ENCODE data around the gene PRPF8. TPM values are rescaled to one million over a fixed set of nuclear protein-coding genes. Genes with fewer than 3 reads are reported as not detected.

The PRPF8 gene
- total and polyA plus RNA-seq, 2 of the 13 experiments (the other 11 are each of a cell fraction or from before 2014, with no cell fraction given): 112 to 179 TPM

DNA sequence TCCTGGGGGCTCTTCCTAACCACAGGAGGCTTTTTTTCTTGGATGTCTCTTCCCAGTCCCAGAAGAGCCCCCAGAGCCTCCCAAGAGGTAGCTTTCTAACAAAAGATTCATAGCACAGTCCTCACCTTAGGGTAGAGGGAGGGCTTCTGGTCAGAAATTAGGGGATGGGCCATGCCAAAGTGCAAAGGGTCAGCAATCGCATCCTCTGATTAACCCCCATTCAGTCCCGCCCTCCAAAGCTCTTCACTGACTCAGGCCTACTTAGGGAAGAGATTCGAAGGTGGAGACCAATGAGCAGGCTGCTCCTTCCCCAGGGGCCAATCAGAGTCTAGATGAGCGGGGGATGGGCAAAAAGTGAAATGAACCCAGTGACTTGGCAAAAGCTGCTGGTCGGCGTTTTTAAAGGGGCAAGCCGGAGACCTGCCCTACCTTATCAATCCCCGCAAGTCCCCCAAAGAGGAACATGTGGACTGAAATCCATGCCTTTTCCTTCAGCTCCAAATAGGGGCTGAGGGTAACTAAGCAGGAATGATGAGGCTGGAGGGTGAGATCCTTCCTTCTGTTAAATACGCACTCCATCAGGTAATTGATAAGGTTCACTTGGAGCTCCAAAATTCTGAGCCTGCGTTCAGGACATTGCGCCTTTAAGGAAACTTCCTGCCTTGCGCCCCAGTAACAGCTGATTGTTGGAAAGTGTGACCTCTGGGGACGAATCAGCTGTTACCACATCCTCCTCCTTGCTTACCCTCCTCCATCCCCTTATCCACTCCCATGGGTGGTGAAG is 32.4 kb upstream of the PRPF8 start (continued):
- TF ChIP-seq ZC3H4 (CRISPR knock-in tag; IDR thresholded peaks at IDR 0.05; ENCODE audit: borderline replicate concordance) (no peak), ARNT2 (CRISPR knock-in tag; IDR thresholded peaks at IDR 0.05; ENCODE audit: low read depth) (no peak), AGO2 (optimal IDR thresholded peaks at IDR 0.05; ENCODE audit: low read depth, low read length) (no peak), U2AF1 (optimal IDR thresholded peaks at IDR 0.05; ENCODE audit: low read depth, low read length) (peak; percentile 46), ZNF747 (CRISPR knock-in tag; IDR thresholded peaks at IDR 0.05; ENCODE audit: borderline replicate concordance) (no peak), ATRX (CRISPR knock-in tag; IDR thresholded peaks at IDR 0.05; ENCODE audit: borderline replicate concordance) (no peak), BCL6 (CRISPR knock-in tag; IDR thresholded peaks at IDR 0.05) (peak; percentile 25; the same call in 1 of the 2 replicates), MTF1 (CRISPR knock-in tag; IDR thresholded peaks at IDR 0.05) (no peak), SRF (IDR thresholded peaks at IDR 0.05; ENCODE audit: low read depth, low read length) (no peak), MIXL1 (CRISPR knock-in tag; IDR thresholded peaks at IDR 0.05) (no peak), JARID2 (CRISPR knock-in tag; IDR thresholded peaks at IDR 0.05; ENCODE audit: insufficient replicate concordance) (no peak), ZNF256 (CRISPR knock-in tag; conservative IDR thresholded peaks at IDR 0.05) (no peak)
- TF ChIP-seq, protein P1, sequence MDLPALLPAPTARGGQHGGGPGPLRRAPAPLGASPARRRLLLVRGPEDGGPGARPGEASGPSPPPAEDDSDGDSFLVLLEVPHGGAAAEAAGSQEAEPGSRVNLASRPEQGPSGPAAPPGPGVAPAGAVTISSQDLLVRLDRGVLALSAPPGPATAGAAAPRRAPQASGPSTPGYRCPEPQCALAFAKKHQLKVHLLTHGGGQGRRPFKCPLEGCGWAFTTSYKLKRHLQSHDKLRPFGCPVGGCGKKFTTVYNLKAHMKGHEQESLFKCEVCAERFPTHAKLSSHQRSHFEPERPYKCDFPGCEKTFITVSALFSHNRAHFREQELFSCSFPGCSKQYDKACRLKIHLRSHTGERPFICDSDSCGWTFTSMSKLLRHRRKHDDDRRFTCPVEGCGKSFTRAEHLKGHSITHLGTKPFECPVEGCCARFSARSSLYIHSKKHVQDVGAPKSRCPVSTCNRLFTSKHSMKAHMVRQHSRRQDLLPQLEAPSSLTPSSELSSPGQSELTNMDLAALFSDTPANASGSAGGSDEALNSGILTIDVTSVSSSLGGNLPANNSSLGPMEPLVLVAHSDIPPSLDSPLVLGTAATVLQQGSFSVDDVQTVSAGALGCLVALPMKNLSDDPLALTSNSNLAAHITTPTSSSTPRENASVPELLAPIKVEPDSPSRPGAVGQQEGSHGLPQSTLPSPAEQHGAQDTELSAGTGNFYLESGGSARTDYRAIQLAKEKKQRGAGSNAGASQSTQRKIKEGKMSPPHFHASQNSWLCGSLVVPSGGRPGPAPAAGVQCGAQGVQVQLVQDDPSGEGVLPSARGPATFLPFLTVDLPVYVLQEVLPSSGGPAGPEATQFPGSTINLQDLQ (CRISPR knock-in tag; IDR thresholded peaks at IDR 0.05): no peak
- TF ChIP-seq, protein P2, sequence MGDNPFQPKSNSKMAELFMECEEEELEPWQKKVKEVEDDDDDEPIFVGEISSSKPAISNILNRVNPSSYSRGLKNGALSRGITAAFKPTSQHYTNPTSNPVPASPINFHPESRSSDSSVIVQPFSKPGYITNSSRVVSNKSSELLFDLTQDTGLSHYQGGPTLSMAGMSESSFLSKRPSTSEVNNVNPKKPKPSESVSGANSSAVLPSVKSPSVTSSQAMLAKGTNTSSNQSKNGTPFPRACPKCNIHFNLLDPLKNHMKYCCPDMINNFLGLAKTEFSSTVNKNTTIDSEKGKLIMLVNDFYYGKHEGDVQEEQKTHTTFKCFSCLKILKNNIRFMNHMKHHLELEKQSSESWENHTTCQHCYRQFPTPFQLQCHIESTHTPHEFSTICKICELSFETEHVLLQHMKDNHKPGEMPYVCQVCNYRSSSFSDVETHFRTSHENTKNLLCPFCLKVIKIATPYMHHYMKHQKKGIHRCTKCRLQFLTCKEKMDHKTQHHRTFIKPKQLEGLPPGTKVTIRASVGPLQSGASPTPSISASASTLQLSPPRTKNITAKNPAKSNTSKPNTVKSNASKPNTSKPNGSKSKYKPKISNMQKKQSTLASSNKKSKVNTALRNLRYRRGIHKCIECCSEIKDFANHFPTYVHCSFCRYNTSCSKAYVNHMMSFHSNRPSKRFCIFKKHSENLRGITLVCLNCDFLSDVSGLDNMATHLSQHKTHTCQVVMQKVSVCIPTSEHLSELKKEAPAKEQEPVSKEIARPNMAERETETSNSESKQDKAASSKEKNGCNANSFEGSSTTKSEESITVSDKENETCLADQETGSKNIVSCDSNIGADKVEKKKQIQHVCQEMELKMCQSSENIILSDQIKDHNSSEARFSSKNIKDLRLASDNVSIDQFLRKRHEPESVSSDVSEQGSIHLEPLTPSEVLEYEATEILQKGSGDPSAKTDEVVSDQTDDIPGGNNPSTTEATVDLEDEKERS (CRISPR knock-in tag; IDR thresholded peaks at IDR 0.05): 0 out of 2 replicates have a peak, but pooled peaks have one; percentile 53
- TF ChIP-seq, protein P3, sequence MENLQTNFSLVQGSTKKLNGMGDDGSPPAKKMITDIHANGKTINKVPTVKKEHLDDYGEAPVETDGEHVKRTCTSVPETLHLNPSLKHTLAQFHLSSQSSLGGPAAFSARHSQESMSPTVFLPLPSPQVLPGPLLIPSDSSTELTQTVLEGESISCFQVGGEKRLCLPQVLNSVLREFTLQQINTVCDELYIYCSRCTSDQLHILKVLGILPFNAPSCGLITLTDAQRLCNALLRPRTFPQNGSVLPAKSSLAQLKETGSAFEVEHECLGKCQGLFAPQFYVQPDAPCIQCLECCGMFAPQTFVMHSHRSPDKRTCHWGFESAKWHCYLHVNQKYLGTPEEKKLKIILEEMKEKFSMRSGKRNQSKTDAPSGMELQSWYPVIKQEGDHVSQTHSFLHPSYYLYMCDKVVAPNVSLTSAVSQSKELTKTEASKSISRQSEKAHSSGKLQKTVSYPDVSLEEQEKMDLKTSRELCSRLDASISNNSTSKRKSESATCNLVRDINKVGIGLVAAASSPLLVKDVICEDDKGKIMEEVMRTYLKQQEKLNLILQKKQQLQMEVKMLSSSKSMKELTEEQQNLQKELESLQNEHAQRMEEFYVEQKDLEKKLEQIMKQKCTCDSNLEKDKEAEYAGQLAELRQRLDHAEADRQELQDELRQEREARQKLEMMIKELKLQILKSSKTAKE (CRISPR knock-in tag; IDR thresholded peaks at IDR 0.05; ENCODE audit: borderline replicate concordance): no peak
- TF ChIP-seq, protein P4, sequence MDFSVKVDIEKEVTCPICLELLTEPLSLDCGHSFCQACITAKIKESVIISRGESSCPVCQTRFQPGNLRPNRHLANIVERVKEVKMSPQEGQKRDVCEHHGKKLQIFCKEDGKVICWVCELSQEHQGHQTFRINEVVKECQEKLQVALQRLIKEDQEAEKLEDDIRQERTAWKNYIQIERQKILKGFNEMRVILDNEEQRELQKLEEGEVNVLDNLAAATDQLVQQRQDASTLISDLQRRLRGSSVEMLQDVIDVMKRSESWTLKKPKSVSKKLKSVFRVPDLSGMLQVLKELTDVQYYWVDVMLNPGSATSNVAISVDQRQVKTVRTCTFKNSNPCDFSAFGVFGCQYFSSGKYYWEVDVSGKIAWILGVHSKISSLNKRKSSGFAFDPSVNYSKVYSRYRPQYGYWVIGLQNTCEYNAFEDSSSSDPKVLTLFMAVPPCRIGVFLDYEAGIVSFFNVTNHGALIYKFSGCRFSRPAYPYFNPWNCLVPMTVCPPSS (IDR thresholded peaks at IDR 0.05): no peak
- TF ChIP-seq, protein P5, sequence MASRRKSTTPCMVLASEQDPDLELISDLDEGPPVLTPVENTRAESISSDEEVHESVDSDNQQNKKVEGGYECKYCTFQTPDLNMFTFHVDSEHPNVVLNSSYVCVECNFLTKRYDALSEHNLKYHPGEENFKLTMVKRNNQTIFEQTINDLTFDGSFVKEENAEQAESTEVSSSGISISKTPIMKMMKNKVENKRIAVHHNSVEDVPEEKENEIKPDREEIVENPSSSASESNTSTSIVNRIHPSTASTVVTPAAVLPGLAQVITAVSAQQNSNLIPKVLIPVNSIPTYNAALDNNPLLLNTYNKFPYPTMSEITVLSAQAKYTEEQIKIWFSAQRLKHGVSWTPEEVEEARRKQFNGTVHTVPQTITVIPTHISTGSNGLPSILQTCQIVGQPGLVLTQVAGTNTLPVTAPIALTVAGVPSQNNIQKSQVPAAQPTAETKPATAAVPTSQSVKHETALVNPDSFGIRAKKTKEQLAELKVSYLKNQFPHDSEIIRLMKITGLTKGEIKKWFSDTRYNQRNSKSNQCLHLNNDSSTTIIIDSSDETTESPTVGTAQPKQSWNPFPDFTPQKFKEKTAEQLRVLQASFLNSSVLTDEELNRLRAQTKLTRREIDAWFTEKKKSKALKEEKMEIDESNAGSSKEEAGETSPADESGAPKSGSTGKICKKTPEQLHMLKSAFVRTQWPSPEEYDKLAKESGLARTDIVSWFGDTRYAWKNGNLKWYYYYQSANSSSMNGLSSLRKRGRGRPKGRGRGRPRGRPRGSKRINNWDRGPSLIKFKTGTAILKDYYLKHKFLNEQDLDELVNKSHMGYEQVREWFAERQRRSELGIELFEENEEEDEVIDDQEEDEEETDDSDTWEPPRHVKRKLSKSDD (CRISPR knock-in tag; IDR thresholded peaks at IDR 0.05; ENCODE audit: low read depth): peak; percentile 75; the same call in 1 of the 2 replicates
